Gastroesophageal sphincter (tissue), 3 donors: ENCODE measurements around the gene HEATR3.

ENCODE experiments used
- CTCF ChIP-seq, 4 experiments: fragments of 200-600 bp in 2 of 4; fragments of 450-650 bp in 2 of 4; sonication (generic) in 1 of 4; IDR thresholded peaks; one replicate each; pipeline ENCODE4 v1.5.1; 2017 to 2019; ENCODE audit warnings: antibody characterized with exemption in 4 of 4, mild to moderate bottlenecking in 2 of 4, moderate library complexity in 2 of 4
- EP300 ChIP-seq: sonication (generic); formaldehyde crosslinking; IDR thresholded peaks from one replicate; pipeline ENCODE4 v1.6.1; 2017; ENCODE audit warnings: antibody characterized with exemption, mild to moderate bottlenecking
- POLR2A ChIP-seq, 2 donors: fragments of 450-650 bp; IDR thresholded peaks; one replicate each; pipeline ENCODE4 v1.6.1; 2017; ENCODE audit warnings: antibody characterized with exemption in 2 of 2, mild to moderate bottlenecking in 2 of 2, moderate library complexity in 1 of 2
- POLR2AphosphoS5 ChIP-seq: sonication (generic); formaldehyde crosslinking; IDR thresholded peaks from one replicate; pipeline ENCODE4 v1.6.1; 2017; ENCODE audit warnings: antibody characterized with exemption

- TF ChIP-seq EP300 (no peak), POLR2A (IDR thresholded peaks at IDR 0.05) (no peak), CTCF (IDR thresholded peaks at IDR 0.05) (no peak), POLR2AphosphoS5 (no peak)
Measured at GRCh38 chr16:50081428-50082018, 15.8 kb downstream of the HEATR3 start.
